M059J (cell line): ENCODE results near the gene PI16. TPM values are rescaled to one million over a fixed set of nuclear protein-coding genes. Genes with fewer than 3 reads are reported as not detected.
A peak's percentile ranks its signal among the peaks of the same experiment; 100 is the strongest.

Experiments
- DNase-seq: peaks from one replicate; pipeline ENCODE4 v3.0.0-alpha.2; 2012; ENCODE audit warnings: low read depth
- total RNA-seq: library from RNA; depleted of rRNA; stranded (reverse); fragments of >200 nt; shearing (Covaris generic); gene quantifications from 2 replicates; pipeline ENCODE4 v1.2.3, GENCODE V29; 2014

The PI16 gene
- total RNA-seq, 1 experiment from 2014 or later, result not detected

DNA sequence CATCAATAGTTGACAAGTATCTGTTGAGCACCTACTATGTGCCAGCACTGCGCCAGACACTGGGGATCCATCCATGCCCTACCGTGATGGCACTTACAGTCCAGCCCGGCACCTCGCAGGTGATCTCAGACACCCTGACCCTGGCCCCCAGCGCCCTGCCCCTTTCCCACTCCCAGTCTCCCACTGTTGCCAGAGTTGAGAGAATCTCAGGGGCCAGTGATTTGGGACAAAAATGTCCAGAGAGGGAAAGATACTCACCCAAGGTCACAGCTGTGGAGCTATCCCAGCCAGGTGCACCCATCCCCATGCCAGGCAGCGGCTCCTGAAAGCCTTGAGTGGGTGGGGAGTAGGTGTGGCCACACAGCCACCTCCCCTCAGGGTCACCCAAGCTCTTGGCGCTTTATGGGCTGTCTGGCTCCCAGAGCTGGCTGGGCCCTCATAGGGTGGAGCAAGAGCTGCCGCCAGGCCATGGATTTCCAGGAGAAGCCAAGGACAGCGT is 3.3 kb downstream of the PI16 start:
- no peak for DNase-seq

DNA sequence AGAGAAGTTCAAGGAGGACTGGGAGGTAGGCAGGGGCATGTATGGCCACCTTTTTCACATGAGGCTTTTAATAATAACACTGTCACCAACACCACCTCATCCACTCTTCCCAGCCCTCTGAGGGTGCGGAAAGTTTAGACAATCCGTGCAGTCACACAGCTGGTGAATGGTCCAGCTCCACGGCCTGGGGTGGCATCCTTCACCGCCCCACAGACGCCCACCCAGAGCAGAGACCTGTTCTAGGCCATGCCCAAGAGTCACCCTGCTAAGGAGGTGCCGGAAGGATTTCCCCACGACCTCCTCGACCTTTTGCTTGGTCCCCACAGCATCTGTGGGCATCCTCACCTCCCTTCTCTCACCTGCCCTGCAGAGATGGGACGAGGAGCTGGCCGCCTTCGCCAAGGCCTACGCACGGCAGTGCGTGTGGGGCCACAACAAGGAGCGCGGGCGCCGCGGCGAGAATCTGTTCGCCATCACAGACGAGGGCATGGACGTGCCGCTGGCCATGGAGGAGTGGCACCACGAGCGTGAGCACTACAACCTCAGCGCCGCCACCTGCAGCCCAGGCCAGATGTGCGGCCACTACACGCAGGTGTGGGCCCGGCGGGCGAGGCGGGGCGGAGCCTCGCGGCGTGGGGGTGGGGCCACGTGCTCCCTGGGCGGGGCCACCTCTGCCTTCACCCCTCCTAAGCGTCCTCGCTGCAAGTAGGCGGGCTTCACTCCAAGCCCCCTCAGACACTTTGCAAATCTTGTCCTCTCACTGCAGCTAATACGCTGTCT is 4.4 kb downstream of the PI16 start:
- no peak for DNase-seq

DNA sequence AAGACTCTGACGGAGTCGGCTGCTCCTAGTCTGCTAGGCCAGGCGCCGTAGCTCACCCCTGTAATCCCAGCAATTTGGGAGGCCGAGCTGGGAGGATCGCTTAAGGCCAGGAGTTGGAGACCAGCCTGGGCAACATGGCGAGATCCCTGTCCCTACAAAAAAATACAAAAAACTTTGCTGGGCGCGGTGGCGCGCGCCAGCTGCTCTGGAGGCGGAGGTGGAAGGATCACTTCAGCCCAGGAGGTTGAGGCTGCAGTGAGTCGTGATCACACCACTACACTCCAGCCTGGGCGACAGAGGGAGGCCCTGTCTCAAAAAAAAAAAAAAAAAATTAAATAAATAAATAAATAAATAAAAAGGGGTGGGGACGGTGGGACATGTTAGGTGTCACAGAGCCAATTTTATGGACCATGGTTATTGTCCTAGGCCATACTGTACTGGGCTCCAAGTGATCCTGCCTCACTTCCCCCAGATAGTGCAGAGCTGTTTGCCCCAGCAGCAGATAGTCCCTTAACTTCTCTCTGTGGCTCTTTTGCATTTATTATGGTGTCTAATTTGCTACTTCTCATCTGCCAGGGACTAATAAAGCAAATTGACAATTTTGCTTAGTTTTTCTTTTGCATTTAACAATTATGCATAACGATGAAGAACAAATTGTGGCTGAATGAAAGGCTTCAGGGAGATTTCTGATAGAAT is 5.2 kb downstream of the PI16 start:
- DNase-seq, result no peak

DNA sequence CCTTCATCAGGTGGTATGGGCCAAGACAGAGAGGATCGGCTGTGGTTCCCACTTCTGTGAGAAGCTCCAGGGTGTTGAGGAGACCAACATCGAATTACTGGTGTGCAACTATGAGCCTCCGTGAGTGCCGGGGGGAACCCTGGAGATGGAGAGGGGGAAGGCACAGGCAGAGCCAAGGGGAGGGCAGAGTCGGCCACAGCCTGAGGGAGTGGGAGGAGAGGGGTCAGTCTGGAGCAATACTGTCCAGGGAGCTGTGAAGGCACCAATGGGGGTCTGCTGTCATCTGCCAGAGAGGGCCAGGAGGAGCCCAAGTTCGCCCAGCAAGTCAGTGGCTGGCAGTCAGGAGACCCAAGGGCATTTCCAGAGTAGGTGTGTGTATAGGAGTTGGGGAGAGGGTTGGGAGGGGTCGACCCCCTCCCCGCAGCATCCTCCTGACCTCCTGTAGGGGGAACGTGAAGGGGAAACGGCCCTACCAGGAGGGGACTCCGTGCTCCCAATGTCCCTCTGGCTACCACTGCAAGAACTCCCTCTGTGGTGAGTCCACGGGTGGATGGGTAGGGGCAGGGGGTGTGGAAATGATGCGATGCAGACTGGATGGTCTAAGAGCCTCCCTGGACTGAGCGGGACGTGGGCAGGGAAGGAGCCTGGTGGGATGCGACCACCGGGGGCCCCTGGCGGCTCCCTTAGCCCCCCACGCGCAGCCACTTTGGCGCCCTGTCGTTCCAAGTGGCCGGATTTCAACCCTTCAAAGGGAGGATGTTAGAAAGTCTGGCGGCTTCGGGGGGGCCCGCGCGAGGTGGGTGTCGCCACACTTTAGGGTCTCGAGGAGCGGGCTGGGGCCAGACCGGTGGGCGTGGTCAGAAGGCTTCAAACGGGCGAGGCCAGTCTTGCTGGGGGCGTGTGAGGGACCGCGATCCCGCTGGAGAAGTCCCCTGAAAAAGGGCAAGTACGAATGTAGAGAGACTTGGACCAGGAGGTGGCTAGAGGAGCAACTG is 7.2 kb downstream of the PI16 start:
- no peak for DNase-seq

DNA sequence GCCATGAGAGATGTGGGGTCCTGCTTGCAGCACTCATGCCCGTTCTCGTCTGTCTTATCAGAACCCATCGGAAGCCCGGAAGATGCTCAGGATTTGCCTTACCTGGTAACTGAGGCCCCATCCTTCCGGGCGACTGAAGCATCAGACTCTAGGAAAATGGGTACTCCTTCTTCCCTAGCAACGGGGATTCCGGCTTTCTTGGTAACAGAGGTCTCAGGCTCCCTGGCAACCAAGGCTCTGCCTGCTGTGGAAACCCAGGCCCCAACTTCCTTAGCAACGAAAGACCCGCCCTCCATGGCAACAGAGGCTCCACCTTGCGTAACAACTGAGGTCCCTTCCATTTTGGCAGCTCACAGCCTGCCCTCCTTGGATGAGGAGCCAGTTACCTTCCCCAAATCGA is 8.3 kb downstream of the PI16 start:
- peak; percentile 65 for DNase-seq

DNA sequence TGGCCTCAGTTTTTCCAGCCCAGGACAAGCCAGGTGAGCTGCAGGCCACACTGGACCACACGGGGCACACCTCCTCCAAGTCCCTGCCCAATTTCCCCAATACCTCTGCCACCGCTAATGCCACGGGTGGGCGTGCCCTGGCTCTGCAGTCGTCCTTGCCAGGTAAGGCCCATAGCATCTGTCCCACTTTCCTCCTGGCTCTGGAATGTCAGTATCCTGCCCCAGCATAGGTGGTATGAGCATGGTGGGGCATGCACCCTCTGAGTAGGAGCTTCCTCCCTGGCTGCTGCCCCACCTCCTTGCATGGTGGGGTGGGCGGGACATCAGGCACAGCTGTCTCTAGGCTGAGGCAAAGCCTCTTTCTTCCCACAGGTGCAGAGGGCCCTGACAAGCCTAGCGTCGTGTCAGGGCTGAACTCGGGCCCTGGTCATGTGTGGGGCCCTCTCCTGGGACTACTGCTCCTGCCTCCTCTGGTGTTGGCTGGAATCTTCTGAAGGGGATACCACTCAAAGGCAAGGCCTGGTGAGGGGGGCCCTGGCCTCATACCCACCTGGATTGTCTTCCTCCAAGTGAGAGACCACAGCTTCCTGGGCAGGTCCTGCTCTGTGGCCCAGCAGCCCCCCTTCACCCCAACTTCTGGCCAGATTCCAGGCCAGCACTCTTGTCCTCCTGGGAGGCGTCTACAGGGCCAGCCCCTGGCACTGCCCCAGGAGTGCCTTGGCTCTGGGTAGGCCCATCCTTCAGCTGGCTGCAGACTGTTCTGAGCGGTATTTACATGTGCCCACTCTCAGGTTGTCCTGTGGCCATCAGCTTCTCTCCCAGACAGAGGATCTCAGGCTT is 9.1 kb downstream of the PI16 start:
- no peak for DNase-seq

DNA sequence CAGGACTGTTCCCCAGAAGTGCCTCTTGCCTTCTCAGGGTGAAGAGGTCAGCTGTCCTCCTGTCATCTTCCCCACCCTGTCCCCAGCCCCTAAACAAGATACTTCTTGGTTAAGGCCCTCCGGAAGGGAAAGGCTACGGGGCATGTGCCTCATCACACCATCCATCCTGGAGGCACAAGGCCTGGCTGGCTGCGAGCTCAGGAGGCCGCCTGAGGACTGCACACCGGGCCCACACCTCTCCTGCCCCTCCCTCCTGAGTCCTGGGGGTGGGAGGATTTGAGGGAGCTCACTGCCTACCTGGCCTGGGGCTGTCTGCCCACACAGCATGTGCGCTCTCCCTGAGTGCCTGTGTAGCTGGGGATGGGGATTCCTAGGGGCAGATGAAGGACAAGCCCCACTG is 9.8 kb downstream of the PI16 start:
- DNase-seq, result no peak

DNA sequence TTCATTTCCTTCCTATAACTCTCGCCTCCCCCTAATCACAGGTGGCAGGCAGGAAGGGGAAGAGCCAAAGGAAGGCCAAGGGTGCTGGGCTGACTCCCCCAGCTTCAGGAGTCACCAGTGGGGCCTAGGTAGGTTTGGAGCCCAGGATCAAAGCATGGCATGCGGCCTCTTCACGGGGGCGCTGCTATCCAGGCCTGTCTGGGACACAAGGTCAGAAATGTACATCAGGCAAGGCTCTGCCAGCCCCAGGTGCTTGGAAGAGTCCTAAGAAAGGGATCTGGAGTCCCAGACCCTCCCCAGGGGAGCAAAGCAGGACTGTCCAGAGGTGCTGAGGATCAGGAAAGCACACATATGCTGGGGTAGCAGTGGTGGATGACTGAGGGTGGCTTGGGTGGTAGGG is 10.4 kb downstream of the PI16 start:
- DNase-seq, result no peak

DNA sequence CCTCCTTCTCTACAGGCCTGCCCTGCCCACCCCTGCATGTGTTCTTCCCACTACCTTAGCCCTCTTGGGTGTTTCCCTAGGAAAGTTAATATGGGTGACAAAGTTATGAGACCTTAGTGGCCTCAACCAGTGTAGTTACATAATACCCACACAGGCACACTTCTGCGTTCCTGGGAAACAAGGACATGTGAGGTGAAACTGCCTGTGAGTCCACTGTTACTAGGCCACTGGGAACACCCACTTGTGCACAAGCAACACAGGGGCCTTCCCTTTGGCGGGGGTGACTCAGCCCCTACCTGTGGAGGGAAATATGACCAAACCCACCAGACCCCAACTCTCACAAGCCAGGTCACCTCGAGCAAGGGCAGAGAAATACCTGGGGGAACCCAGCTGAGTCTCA is 12.8 kb downstream of the PI16 start:
- DNase-seq, result no peak

DNA sequence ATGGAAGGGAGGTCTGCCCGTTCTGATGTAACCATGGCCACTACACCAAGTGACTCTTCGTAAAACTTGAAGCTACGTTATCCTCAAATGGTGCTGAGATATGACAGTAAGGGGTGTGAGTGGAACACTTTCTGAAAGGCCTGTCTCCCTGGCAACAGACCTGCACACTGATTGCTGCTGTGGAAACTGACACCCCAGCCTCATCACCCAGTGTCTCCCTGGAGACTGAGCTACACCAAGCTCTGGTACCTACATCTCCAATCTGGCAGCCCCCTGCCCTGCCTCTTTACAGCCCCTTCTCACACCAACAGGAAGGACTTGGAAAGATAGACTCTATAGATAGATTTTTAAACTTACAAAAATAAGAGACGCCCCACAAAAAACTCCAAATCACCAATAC is 13.2 kb downstream of the PI16 start:
- DNase-seq, result no peak

DNA sequence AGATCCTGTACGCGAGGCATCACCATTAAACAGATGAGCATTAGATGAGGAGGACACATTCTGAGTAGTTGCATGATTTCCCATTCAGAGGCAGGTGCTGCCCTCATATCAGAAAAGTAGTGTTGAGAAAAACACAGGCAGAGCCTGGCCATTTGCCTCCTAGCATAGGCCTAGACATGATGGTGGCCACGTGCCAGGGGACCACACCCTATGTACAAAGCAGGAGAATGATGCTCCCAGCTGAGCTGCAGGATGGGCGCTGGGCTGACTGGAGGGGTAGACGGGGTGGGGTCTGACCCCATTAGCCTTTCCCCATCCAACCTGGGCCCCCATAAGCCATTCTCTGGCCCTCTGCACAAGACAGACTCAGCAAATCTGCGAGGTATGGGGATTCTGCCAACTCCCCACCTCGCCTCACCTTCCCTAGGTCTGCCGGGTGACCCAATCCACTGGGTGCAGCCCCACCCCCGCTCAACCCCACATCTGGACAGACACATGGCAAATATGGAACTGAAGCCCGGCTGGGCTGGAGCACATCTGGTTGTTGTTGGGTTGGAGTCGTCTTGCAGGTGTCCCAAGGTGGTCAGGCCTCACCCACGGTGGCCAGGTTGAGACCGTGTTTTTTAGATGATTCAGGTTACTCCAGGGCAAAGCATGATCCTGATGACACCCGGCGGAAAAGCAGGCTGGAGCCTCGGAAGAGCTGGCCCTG is 13.9 kb downstream of the PI16 start:
- no peak for DNase-seq

DNA sequence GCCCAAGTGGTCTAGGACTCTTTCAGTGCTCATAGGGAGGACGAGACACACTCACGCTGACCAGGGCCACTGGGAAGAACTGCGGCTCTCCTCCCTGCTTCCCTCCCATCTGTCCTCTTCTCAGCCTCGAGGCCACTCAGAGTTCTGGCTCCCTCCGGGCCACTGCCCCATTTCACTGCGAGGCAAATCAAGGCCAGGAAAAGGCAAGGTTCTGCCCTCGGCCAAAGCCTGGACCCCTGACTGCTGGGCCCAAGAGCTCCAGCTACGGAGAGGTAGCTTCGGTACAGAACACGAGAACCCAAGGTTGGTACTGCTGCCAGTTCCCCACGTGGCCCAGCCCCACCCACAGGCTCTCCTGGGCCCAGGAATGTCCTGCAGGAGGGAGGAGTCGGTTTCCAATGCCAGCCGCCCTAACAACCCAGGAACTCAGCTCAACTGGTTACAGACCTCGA is 14.7 kb downstream of the PI16 start:
- no peak for DNase-seq

DNA sequence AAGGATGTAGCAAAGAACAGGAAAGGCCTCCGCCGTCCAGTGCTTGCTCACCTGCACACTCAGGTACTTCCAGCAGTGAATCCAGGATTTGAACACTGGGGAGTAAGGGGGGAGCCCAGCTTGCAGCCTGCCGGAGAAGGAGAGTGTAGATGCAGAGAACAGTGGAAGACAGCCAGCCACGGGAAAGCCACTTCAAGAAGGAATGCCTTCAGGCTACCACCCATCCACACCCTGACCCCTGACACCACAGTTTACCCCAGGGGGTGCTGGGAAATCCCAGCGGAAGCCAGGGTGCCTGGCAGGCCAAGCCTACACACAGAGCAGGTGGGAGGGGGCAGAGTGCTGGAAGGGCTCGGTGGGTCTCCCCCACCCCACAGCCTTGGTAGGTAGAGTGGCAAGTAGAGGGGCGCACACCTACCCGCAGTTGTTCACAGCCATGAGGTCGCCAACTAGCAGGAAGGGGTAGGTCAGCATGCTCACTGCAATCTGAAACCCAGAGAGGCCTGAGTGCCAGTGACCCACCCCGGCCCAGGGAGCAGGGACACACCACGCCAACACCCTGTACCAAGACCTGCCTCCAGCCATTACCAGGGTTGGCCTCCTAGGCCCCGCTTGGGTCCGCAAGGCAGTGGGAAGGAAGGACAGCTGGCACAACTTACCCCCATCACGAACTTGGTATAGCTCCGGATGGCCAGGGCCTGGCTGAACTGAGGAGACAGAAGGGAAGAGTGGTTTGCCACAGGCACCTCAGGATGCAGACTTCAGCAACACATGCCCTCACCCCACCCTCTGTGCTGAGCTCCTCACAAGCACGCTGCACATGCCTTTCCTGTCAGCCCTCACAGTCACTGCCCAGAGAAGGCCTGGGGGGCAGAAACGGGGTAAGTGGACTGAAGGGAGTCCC is 15.7 kb downstream of the PI16 start:
- DNase-seq, result no peak

DNA sequence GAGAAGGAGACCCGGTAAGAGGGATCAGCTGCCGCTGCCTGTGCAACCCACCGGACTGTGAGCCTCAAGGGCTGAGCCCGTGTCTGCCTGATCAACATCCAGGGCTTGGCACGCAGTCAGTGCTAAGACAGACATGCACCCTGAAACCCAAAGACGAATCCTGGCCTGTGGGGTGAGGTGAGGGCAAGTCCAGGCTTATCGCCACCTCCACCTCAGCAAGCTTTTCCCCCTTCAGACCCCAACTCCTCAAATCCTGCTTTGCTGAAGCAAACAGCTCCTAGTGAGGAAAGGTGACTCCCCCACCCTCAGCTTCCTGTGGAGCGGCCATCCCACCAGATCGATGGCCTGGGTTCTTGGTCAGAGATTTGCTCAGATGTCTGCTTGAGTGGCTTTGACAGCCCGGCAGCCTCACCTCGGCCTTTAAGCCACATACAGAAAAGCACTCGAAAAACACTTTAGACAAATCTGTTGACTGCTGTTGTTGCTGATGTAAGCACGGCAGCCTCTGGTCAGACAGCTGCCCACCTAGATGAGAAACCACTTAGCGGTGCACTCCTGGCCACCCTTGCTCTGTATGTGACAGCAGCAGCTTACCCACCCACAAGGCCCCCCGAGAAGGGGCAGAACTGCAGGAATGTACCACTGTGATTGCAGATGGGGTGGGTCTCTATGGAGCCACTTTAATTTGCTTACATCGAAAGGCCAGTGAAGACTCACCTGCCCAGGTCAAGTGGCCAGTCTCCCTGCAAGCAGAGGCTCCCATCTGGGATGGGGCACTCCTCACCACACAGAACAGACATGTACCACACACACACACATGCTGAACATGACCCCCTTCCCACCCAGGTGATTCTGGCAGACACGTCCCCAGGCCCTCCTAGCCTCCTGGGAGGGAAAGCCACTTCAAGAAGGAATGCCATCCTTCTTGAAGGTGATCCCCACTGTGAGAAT is 16.6 kb downstream of the PI16 start:
- DNase-seq, result no peak

DNA sequence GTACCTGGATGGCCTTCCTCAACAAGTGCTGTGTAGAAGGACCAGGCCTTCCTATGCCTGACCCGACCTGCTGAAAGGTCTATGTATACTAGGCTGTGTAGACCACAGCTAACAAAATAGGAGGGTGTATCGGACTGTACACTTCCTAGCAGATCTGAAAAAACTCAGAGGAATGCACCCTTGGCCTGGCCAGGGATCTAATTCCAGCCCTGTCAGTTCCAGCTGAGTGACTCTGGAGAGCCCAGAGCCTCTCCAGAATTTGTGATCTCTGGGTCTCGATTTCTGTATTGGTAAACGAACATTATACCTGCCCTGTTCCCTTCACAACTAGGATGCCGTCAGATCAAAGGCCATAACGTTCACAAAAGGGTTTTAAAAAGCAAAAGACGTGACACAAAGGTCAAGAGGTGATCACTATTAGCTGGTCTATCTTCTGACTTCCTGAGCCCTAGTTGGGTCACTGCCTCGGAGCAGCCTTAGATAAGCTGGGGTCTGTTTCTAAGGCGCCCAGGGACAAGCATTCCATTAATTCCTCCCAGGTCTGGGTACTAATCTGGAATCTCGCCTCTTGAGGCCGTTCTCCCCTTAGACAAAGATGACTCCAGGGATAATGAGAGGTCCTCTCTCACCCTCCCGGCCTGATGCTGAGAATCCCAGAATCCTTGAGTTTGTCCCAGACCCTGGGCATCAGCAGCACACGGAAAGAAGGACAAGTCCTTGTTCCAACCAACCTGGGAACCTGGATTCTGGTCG is 17.6 kb downstream of the PI16 start:
- DNase-seq, result no peak

DNA sequence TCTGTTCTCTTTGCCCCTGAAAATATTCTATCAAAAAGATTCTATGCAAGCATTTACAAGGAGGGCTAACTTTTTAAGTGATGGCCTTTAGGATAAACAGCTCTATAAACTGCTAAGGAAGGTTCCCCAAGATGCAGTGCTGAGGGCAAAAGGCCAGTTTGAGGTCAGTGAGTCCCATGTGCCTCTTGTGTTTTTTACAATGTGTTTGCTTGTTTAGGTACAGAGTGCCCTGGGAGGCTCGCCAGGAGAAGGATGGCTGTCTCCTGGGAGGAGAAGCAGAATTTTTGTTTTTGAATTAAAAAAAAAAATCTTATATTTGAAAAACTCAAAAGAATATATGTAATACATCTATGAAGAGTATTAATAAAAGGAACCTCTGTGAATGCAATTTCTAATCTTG is 18.7 kb downstream of the PI16 start:
- DNase-seq, result no peak

DNA sequence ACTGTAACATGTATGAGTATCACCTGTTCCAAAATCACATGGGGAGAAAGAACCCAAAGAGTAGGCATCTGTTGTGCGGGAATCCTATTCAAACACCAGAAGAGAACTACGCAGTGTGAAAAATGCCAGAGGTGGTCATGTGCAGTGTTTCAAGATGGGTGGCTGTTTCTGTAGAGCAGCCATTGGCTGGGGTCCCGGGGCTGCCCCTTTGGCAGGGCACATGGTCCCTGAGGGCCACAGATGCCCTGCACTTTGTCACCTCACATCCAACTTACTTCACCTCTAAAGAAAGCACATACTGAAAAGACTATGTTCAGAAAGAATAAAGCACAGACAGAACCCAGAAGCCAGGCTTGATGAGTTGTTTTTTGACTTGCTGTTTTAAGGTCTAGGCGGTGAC is 19.1 kb downstream of the PI16 start:
- DNase-seq, result no peak
